H9 (cell line): ENCODE measurements around the gene HCST. TPM values are rescaled to one million over a fixed set of nuclear protein-coding genes. Genes with fewer than 3 reads are reported as not detected.

Source experiments
- DNase-seq: peaks from one replicate; pipeline ENCODE4 v3.0.0-alpha.2; 2017
- H2AFZ ChIP-seq: one replicate; pipeline ENCODE4 v1.6.1; 2013; ENCODE audit warnings: mild to moderate bottlenecking, low read length, control low read depth, moderate library complexity
- H2AK5ac ChIP-seq: 2 replicates; pipeline ENCODE4 v1.6.1; 2013; ENCODE audit warnings: low read length, control low read depth, mixed read lengths; ENCODE audit not compliant: insufficient read length
- H2BK120ac ChIP-seq: one replicate; pipeline ENCODE4 v1.6.1; 2013; ENCODE audit warnings: low read depth, mild to moderate bottlenecking, low read length, control low read depth, inconsistent platforms; ENCODE audit not compliant: poor library complexity, severe bottlenecking
- H2BK12ac ChIP-seq: 2 replicates; pipeline ENCODE4 v1.6.1; 2013; ENCODE audit warnings: low read length, control low read depth, mixed read lengths, low read depth; ENCODE audit not compliant: insufficient read length
- H2BK15ac ChIP-seq: 2 replicates; pipeline ENCODE4 v1.6.1; 2013; ENCODE audit warnings: low read depth, low read length, control low read depth
- H2BK20ac ChIP-seq: one replicate; pipeline ENCODE4 v1.6.1; 2013; ENCODE audit warnings: low read depth, mild to moderate bottlenecking, low read length, control low read depth, inconsistent platforms; ENCODE audit not compliant: poor library complexity, severe bottlenecking
- H2BK5ac ChIP-seq: 2 replicates; pipeline ENCODE4 v1.6.1; 2013; ENCODE audit warnings: low read length, control low read depth, mixed read lengths; ENCODE audit not compliant: insufficient read length
- H3K14ac ChIP-seq: 2 replicates; pipeline ENCODE4 v1.6.1; 2013; ENCODE audit warnings: low read length, control low read depth; ENCODE audit not compliant: insufficient read depth
- H3K18ac ChIP-seq: 2 replicates; pipeline ENCODE4 v1.6.1; 2013; ENCODE audit warnings: low read depth, mild to moderate bottlenecking, mixed read lengths, low read length, control low read depth; ENCODE audit not compliant: insufficient read length
- H3K23ac ChIP-seq: 2 replicates; pipeline ENCODE4 v1.6.1; 2013; ENCODE audit warnings: low read length, control low read depth, mixed read lengths, low read depth; ENCODE audit not compliant: insufficient read length
- H3K23me2 ChIP-seq: 2 replicates; pipeline ENCODE4 v1.6.1; 2013; ENCODE audit warnings: low read depth, mild to moderate bottlenecking, mixed read lengths, low read length, control low read depth; ENCODE audit not compliant: insufficient read length, poor library complexity, severe bottlenecking
- H3K27ac ChIP-seq: 2 replicates; pipeline ENCODE4 v1.5.1; 2013; ENCODE audit warnings: low read length, control low read depth, mixed read lengths, low read depth; ENCODE audit not compliant: insufficient read length
- H3K27me3 ChIP-seq: 2 replicates; pipeline ENCODE4 v1.6.1; 2013; ENCODE audit warnings: low read length, control low read depth, inconsistent platforms; ENCODE audit not compliant: insufficient read depth
- H3K4ac ChIP-seq: 2 replicates; pipeline ENCODE4 v1.6.1; 2013; ENCODE audit warnings: low read depth, mild to moderate bottlenecking, control low read depth, inconsistent platforms, low read length, moderate library complexity
- H3K4me1 ChIP-seq: 2 replicates; pipeline ENCODE4 v1.6.1; 2013; ENCODE audit warnings: low read length, control low read depth, inconsistent platforms; ENCODE audit not compliant: insufficient read depth
- H3K4me2 ChIP-seq: 2 replicates; pipeline ENCODE4 v1.6.1; 2013; ENCODE audit warnings: low read length, control low read depth, mixed read lengths; ENCODE audit not compliant: insufficient read length, insufficient read depth
- H3K56ac ChIP-seq: 2 replicates; pipeline ENCODE4 v1.6.1; 2013; ENCODE audit warnings: low read depth, mild to moderate bottlenecking, mixed read lengths, low read length, control low read depth; ENCODE audit not compliant: insufficient read length
- H3K79me1 ChIP-seq: 2 replicates; pipeline ENCODE4 v1.6.1; 2013; ENCODE audit warnings: low read depth, mild to moderate bottlenecking, moderate library complexity, low read length, control low read depth, inconsistent platforms; ENCODE audit not compliant: insufficient read depth, poor library complexity, severe bottlenecking
- H3K79me2 ChIP-seq: 2 replicates; pipeline ENCODE4 v1.6.1; 2013; ENCODE audit warnings: low read length, control low read depth, inconsistent platforms; ENCODE audit not compliant: insufficient read depth
- H3K9ac ChIP-seq: 2 replicates; pipeline ENCODE4 v1.6.1; 2013; ENCODE audit warnings: low read length, control low read depth, mixed read lengths; ENCODE audit not compliant: insufficient read length; ENCODE audit errors: extremely low read depth
- H3K9me3 ChIP-seq: one replicate; pipeline ENCODE4 v1.6.1; 2013; ENCODE audit warnings: low read depth, low read length, inconsistent platforms; ENCODE audit not compliant: control insufficient read depth
- H3T11ph ChIP-seq: one replicate; pipeline ENCODE4 v1.6.1; 2013; ENCODE audit warnings: mild to moderate bottlenecking, low read length, control low read depth, inconsistent platforms
- H4K20me1 ChIP-seq: one replicate; pipeline ENCODE4 v1.6.1; 2013; ENCODE audit not compliant: control insufficient read depth, insufficient read length, insufficient read depth
- H4K5ac ChIP-seq: 2 replicates; pipeline ENCODE4 v1.6.1; 2013; ENCODE audit warnings: low read depth, mild to moderate bottlenecking, mixed read lengths, low read length, control low read depth; ENCODE audit not compliant: insufficient read length
- H4K8ac ChIP-seq: replicated peaks from 2 replicates; pipeline ENCODE4 v1.6.1; 2013; ENCODE audit warnings: low read length, control low read depth, mixed read lengths, low read depth; ENCODE audit not compliant: insufficient read length
- H4K91ac ChIP-seq: 2 replicates; pipeline ENCODE4 v1.6.1; 2013; ENCODE audit warnings: low read depth, mild to moderate bottlenecking, moderate library complexity, mixed read lengths, low read length, control low read depth; ENCODE audit not compliant: insufficient read length
- H3K27ac Mint-ChIP-seq, 3 experiments: 2 replicates in 2 of 3; 3 replicates in 1 of 3; pipeline ENCODE4 v1.8.0; 2020 to 2021; ENCODE audit warnings: mixed read lengths in 3 of 3, mild to moderate bottlenecking in 1 of 3, moderate library complexity in 1 of 3
- H3K27me3 Mint-ChIP-seq: 2 replicates; pipeline ENCODE4 v1.8.0; 2021; ENCODE audit warnings: low read depth, mild to moderate bottlenecking, moderate library complexity, mixed read lengths
- H3K36me3 Mint-ChIP-seq, 3 experiments: 2 replicates in 2 of 3; 3 replicates in 1 of 3; pipeline ENCODE4 v1.8.0; 2020 to 2021; ENCODE audit warnings: low read depth in 3 of 3, mixed read lengths in 3 of 3; ENCODE audit not compliant: insufficient read depth in 1 of 3
- H3K4me1 Mint-ChIP-seq, 2 experiments: 2 replicates each; pipeline ENCODE4 v1.8.0; 2020; ENCODE audit warnings: mixed read lengths in 2 of 2
- H3K4me3 Mint-ChIP-seq, 2 experiments: 2 replicates in 1 of 2; 3 replicates in 1 of 2; pipeline ENCODE4 v1.8.0; 2020 to 2021; ENCODE audit warnings: mild to moderate bottlenecking in 2 of 2, mixed read lengths in 2 of 2, moderate library complexity in 1 of 2
- H3K9me3 Mint-ChIP-seq, 2 experiments: 2 replicates in 1 of 2; 3 replicates in 1 of 2; pipeline ENCODE4 v1.8.0; 2020; ENCODE audit warnings: mild to moderate bottlenecking in 2 of 2, mixed read lengths in 2 of 2, moderate library complexity in 1 of 2
- WGBS: extraction: QIAGEN DNeasy Blood & Tissue Kit; methylation state at CpG from one replicate; pipeline ENCODE4 v1.1.7; 2013; ENCODE audit warnings: missing lambda C conversion rate, low lambda C conversion rate, mixed read lengths; ENCODE audit not compliant: insufficient read length; ENCODE audit errors: extremely low coverage; 5-methylcytosine and 5-hydroxymethylcytosine counted together
- total RNA-seq: library from RNA; stranded (reverse); gene quantifications from 2 replicates; pipeline ENCODE4 v1.2.1, GENCODE V29; 2021
- TF ChIP-seq, protein P1 (sequence below): fragments of 200-600 bp; sonication (generic); conservative IDR thresholded peaks from 3 replicates; pipeline ENCODE4 v1.8.0; 2021; ENCODE audit warnings: antibody characterized with exemption, mild to moderate bottlenecking

HCST gene
- total RNA-seq, 1 experiment from 2014 or later: 0.68 TPM

DNA sequence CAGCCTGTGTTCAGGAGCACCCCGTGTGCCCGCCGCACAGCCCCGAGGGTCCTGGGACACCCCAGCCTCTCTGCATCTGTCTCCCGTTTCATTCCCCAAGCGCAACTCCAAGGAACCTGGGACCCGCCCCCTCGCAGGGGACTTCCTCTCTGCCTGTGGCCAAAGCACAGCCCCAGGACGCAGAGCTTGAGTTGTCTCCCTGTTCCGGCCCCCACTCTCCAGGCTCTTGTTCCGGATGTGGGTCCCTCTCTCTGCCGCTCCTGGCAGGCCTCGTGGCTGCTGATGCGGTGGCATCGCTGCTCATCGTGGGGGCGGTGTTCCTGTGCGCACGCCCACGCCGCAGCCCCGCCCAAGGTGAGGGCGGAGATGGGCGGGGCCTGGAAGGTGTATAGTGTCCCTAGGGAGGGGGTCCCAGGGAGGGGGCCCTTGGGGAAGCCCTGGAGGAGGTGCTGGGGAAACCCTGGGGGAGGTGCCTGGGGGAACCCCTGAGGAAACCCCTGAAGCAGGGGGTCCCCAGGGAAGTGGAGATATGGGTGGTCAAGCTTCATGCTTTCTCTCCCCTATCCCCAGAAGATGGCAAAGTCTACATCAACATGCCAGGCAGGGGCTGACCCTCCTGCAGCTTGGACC, 1.3 kb downstream of the HCST start:
- H3K27ac Mint-ChIP-seq: peak overlapping the region; percentile 58 to 95 (median 72); a peak in 4 of 7 replicates
- no peaks in the 10 kb centered on the region for H3K9me3 ChIP-seq
- peaks cover 0 to 4% (median 0%) of the 10 kb centered on the region in 3 experiments; a peak in 1 of 7 replicates for H3K36me3 Mint-ChIP-seq
- no CpG with 5 or more reads among the region's 24 CpGs for WGBS
- peaks cover 3% of the 10 kb centered on the region for H3K79me1 ChIP-seq
- no peaks in the 10 kb centered on the region; a peak in 1 of 5 replicates for H3K9me3 Mint-ChIP-seq
- no peaks in the 10 kb centered on the region for H4K20me1 ChIP-seq
- H3K23me2 ChIP-seq: peaks cover 8% of the 10 kb centered on the region
- no peak overlapping the region for H2BK15ac ChIP-seq
- H3K4me3 Mint-ChIP-seq: peak overlapping the region; percentile 80 to 86
- H3K4ac ChIP-seq: no peak overlapping the region
- peak; percentile 91 for DNase-seq
- no peak overlapping the region for H4K5ac ChIP-seq
- H2BK20ac ChIP-seq: no peak overlapping the region
- peaks cover 12% of the 10 kb centered on the region for H3K27me3 Mint-ChIP-seq
- no peak overlapping the region for H3K14ac ChIP-seq
- no peak overlapping the region for H2AK5ac ChIP-seq
- no peak overlapping the region for H3K27ac ChIP-seq
- no peak overlapping the region for H4K8ac ChIP-seq
- no peaks in the 10 kb centered on the region for H3K79me2 ChIP-seq
- H3K4me1 Mint-ChIP-seq: peaks cover 17 to 40% of the 10 kb centered on the region in 2 experiments
- H2AFZ ChIP-seq: no peak overlapping the region
- H3K9ac ChIP-seq: peak overlapping the region; percentile 31
- H3K4me2 ChIP-seq: peak overlapping the region; percentile 55
- no peak overlapping the region for H4K91ac ChIP-seq
- H3K18ac ChIP-seq: peak overlapping the region; percentile 11
- H3T11ph ChIP-seq: no peak overlapping the region
- TF ChIP-seq, protein P1, sequence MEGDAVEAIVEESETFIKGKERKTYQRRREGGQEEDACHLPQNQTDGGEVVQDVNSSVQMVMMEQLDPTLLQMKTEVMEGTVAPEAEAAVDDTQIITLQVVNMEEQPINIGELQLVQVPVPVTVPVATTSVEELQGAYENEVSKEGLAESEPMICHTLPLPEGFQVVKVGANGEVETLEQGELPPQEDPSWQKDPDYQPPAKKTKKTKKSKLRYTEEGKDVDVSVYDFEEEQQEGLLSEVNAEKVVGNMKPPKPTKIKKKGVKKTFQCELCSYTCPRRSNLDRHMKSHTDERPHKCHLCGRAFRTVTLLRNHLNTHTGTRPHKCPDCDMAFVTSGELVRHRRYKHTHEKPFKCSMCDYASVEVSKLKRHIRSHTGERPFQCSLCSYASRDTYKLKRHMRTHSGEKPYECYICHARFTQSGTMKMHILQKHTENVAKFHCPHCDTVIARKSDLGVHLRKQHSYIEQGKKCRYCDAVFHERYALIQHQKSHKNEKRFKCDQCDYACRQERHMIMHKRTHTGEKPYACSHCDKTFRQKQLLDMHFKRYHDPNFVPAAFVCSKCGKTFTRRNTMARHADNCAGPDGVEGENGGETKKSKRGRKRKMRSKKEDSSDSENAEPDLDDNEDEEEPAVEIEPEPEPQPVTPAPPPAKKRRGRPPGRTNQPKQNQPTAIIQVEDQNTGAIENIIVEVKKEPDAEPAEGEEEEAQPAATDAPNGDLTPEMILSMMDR: no peak
- no peak overlapping the region for H3K23ac ChIP-seq
- peaks cover 7% of the 10 kb centered on the region; the same call in 1 of the 2 replicates for H3K4me1 ChIP-seq
- H3K27me3 ChIP-seq: no peaks in the 10 kb centered on the region
- H3K56ac ChIP-seq: no peak overlapping the region
- no peak overlapping the region for H2BK12ac ChIP-seq
- no peak overlapping the region for H2BK120ac ChIP-seq
- no peak overlapping the region for H2BK5ac ChIP-seq
